Testis (tissue), 3 donors: ENCODE results near the gene BNC2. TPM values are rescaled to one million over a fixed set of nuclear protein-coding genes. Genes with fewer than 3 reads are reported as not detected.

Experiments used
- DNase-seq: peaks from one replicate; pipeline ENCODE4 v3.0.0-alpha.2; 2019
- H3K27ac ChIP-seq, 2 donors: fragments of 200-600 bp; sonication (generic); one replicate each; pipeline ENCODE4 v1.5.1; 2019
- H3K27me3 ChIP-seq: fragments of 200-600 bp; sonication (generic); one replicate; pipeline ENCODE4 v1.5.1; 2019
- H3K36me3 ChIP-seq: fragments of 200-600 bp; sonication (generic); one replicate; pipeline ENCODE4 v1.5.1; 2017; ENCODE audit warnings: low read depth; ENCODE audit errors: missing control alignments
- H3K4me1 ChIP-seq: fragments of 200-600 bp; sonication (generic); one replicate; pipeline ENCODE4 v1.5.1; 2019
- H3K4me3 ChIP-seq, 2 donors: fragments of 200-600 bp; sonication (generic); one replicate each; pipeline ENCODE4 v1.5.1; 2017 to 2019
- H3K9me3 ChIP-seq: fragments of 200-600 bp; sonication (generic); one replicate; pipeline ENCODE4 v1.5.1; 2017
- CTCF ChIP-seq, 3 experiments: fragments of 450-650 bp in 2 of 3; fragments of 200-600 bp in 1 of 3; sonication (generic) in 1 of 3; IDR thresholded peaks; one replicate each; pipeline ENCODE4 v1.5.1; 2016 to 2019; ENCODE audit warnings: antibody characterized with exemption in 3 of 3, mild to moderate bottlenecking in 2 of 3, moderate library complexity in 1 of 3
- POLR2A ChIP-seq: fragments of 450-650 bp; IDR thresholded peaks from one replicate; pipeline ENCODE4 v1.6.1; 2017; ENCODE audit warnings: antibody characterized with exemption, mild to moderate bottlenecking, moderate library complexity
- WGBS, 2 donors: methylation state at CpG; one replicate each; pipeline ENCODE4 v1.1.5; 2018; 5-methylcytosine and 5-hydroxymethylcytosine counted together
- intact Hi-C: fragments of 100-400 bp; cut with DNase I; formaldehyde crosslinking; loops from one replicate; pipeline ENCODE4 v1.15.1; 2023; ENCODE audit warnings: low total_unique reads
- polyA plus RNA-seq: library from polyadenylated mRNA; stranded (reverse); fragments of 350-450 nt; fragmentation: Illumina TruSeq; extraction: RNeasy Lipid Tissue Mini Kit (QIAGEN cat#74804); gene quantifications from one replicate; pipeline ENCODE4 v1.2.3, GENCODE V29; 2014; ENCODE audit warnings: low read depth, low replicate concordance; ENCODE audit not compliant: insufficient read depth
- total RNA-seq, 2 donors: library from RNA; depleted of rRNA; stranded (reverse); fragments of >200 nt; gene quantifications; one replicate each; pipeline ENCODE4 v1.2.3, GENCODE V29; 2016

The BNC2 gene
- total and polyA plus RNA-seq, 3 donors from 2014 or later: 14.6 to 35.2 (median 32.0) TPM

GRCh38 chr9:16512281-16512680, 358.2 kb downstream of the BNC2 start:
- no peak for TF ChIP-seq CTCF (IDR thresholded peaks at IDR 0.05)
- TF ChIP-seq POLR2A: no peak
- no peak overlapping the region for H3K4me3 ChIP-seq
- intact Hi-C loops: no loop called here
- no peak for DNase-seq
- H3K36me3 ChIP-seq: no peaks in the 10 kb centered on the region
- 89 to 98% methylated on average over 4 of the region's 4 CpGs for WGBS, 2 donors
- H3K27me3 ChIP-seq: no peaks in the 10 kb centered on the region
- no peak overlapping the region for H3K27ac ChIP-seq
- H3K9me3 ChIP-seq: no peaks in the 10 kb centered on the region
- H3K4me1 ChIP-seq: no peaks in the 10 kb centered on the region

DNA sequence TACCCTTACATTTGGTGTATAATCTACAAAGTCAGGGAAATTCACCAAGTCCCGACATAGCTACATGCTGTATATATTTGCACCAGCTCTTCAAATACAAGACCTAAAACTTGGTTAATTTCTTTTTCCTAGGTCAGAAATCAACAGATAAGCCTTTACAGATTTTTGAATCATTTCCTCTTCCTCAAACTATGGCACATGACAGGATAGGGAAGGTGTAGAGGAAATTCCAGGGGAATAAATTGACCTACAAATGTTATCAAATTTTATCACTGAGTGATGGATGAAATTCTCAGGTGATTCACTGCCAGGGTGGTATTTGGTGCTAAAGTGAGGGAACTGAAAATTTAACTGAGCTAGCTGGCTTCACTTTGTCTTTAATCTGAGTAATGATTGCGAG, 360.0 kb downstream of the BNC2 start:
- 87 to 90% methylated on average over 2 of the region's 2 CpGs for WGBS, 2 donors
- Histone ChIP-seq H3K4me1 (no peaks in the 10 kb centered on the region), H3K27me3 (no peaks in the 10 kb centered on the region), H3K4me3 (no peak overlapping the region), H3K9me3 (no peaks in the 10 kb centered on the region), H3K27ac (no peak overlapping the region), H3K36me3 (no peaks in the 10 kb centered on the region)
- no peak for TF ChIP-seq POLR2A
- TF ChIP-seq CTCF (IDR thresholded peaks at IDR 0.05): no peak
- intact Hi-C loops: no loop called here
- no peak for DNase-seq

- no peaks in the 10 kb centered on the region for H3K27me3 ChIP-seq
- TF ChIP-seq CTCF (IDR thresholded peaks at IDR 0.05): no peak
- no peak for TF ChIP-seq POLR2A
- H3K4me3 ChIP-seq: no peak overlapping the region
- intact Hi-C loops: no loop called here
- no peaks in the 10 kb centered on the region for H3K9me3 ChIP-seq
- H3K4me1 ChIP-seq: no peaks in the 10 kb centered on the region
- no peaks in the 10 kb centered on the region for H3K36me3 ChIP-seq
- no peak overlapping the region for H3K27ac ChIP-seq
- 62 to 71% methylated on average over 5 of the region's 5 CpGs for whole genome bisulfite sequencing, 2 donors
- DNase-seq: no peak
Observed at GRCh38 chr9:16509997-16510396, 360.5 kb downstream of the BNC2 start.

- Histone ChIP-seq H3K36me3 (no peaks in the 10 kb centered on the region), H3K4me1 (no peaks in the 10 kb centered on the region), H3K9me3 (no peaks in the 10 kb centered on the region), H3K4me3 (no peak overlapping the region), H3K27me3 (no peaks in the 10 kb centered on the region), H3K27ac (peak overlapping the region in 1 of 2 donors; percentile 31)
- TF ChIP-seq CTCF (IDR thresholded peaks at IDR 0.05) (no peak), POLR2A (no peak)
- 24 to 60% methylated on average over 2 of the region's 2 CpGs for WGBS, 2 donors
- intact Hi-C loops: no loop called here
- no peak for DNase-seq
Observed at GRCh38 chr9:16505199-16505598, 365.3 kb downstream of the BNC2 start.

DNA sequence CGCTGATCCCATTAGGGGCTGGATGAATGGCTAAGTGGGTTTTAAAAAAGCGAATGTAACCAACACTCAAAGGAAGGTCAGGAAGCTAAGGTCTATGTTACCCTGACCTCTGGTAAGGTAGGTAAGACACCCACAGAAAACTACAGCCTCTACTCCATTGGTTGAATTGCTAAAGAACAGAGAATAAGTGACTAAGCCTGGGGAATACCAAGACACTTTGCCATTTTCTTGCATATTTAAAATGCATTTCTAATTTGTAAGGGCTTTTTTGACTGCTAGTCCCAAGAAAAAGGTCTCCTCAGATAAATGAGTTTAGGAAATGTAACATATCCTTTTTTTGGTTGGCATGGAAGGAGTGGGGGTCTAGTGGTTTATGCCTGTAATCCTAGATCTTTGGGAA, 368.7 kb downstream of the BNC2 start:
- H3K27ac ChIP-seq: no peak overlapping the region
- no peaks in the 10 kb centered on the region for H3K27me3 ChIP-seq
- no peak overlapping the region for H3K4me3 ChIP-seq
- intact Hi-C loops: no loop called here
- H3K36me3 ChIP-seq: no peaks in the 10 kb centered on the region
- TF ChIP-seq POLR2A (no peak), CTCF (IDR thresholded peaks at IDR 0.05) (no peak)
- H3K4me1 ChIP-seq: no peaks in the 10 kb centered on the region
- H3K9me3 ChIP-seq: no peaks in the 10 kb centered on the region
- 87 to 98% methylated on average over 2 of the region's 2 CpGs for WGBS, 2 donors
- DNase-seq: no peak
